ENCODE results near the gene LMF1.

DNA sequence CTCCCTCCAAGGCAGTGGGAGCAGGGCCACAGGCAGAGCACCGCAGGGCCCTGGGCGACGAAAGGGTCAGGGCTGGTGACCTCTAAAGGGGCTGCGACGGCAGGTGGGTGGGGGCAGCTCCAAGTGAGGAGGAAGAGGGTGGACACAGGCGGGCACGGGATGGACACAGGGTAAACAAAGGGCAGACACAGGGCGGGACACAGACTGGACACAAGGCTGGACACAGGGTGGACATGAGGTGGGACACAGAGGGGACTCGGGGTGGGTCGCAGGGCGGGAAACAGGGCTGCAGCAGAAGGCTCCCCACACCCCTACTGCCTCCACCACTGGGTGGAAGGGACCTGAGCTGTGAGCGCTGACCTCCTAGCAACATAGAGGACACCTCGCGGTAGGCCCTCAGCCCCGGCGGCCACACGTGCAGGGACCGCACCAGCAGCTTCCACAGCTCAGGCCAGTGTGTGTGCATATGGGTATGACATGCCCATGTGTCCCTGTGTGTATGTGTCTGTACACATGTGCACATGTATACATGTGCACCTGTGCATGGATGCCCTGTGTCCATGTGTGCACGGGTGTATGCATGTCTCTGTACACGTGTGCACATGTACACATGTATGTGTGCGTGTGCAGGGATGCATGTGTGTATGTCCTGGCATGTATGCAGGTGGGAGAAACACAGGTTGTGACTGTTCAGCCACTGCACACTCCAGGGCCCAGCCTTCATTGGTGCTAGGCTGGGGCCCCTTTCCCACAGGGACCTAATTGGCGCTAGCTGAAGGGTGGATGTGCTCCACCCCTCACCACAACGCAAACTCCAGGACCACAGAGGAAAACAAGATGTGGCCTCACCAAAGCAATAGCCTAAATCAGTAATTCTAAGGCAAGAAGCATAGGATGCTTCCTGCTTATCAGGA is 7.6 kb downstream of the LMF1 start:
- TF ChIP-seq CTCF (IDR thresholded peaks at IDR 0.05): no peak
- TF ChIP-seq POLR2A (IDR thresholded peaks at IDR 0.05): no peak

Data from upper lobe of left lung (tissue), 4 donors.